ENCODE data around the gene UPF3A.
"Not testable (repeated sequence)": the region's sequence is repeated elsewhere in the genome, so short reads cannot be mapped to it uniquely, and the experiment has no call there.

GRCh38 chr13:114336457-114336856, 55.1 kb downstream of the UPF3A start:
- not testable (repeated sequence) for TF ChIP-seq CTCF, POLR2A (IDR thresholded peaks at IDR 0.05)
